T-cell (primary cell): ENCODE data around the gene NRDC. TPM values are rescaled to one million over a fixed set of nuclear protein-coding genes. Genes with fewer than 3 reads are reported as not detected.

Source experiments
- ATAC-seq, 4 experiments: fragments of 200-7000 bp in 3 of 4; fragments of 150-1000 bp in 1 of 4; cut with Tn5 transposase; replicated peaks in 1 of 4; 1 replicate in 3 of 4; 2 replicates in 1 of 4; pipeline ENCODE4 v1.10.0; 2021; ENCODE audit warnings: moderate library complexity in 3 of 4, mild to moderate bottlenecking in 2 of 4, moderate number of reproducible peaks in 1 of 4
- CTCF ChIA-PET, 2 donors: fragments of 300-600 bp; sonication (Branson Sonifier 250); formaldehyde crosslinking; loops; one replicate each; lab custom pipeline; 2022; ENCODE audit warnings: antibody characterized with exemption in 2 of 2; lab: Charles Lee
- POLR2A ChIA-PET, 2 donors: fragments of 300-600 bp; sonication (Branson Sonifier 250); formaldehyde crosslinking; loops; one replicate each; lab custom pipeline; 2022; ENCODE audit warnings: antibody characterized with exemption in 2 of 2; lab: Charles Lee
- DNase-seq, 35 experiments: peaks; one replicate each; pipeline versions ENCODE4 v3.0.0 to v3.0.0-alpha.2; 2013 to 2023
- H3K27ac ChIP-seq: one replicate; pipeline ENCODE4 v1.5.1; 2013; ENCODE audit warnings: low read length
- H3K27me3 ChIP-seq, 2 experiments: replicated peaks in 1 of 2; 1 replicate in 1 of 2; 2 replicates in 1 of 2; pipeline versions ENCODE4 v1.6.1 to v1.7.0; 2013; ENCODE audit warnings: low read length in 1 of 2, mixed read lengths in 1 of 2; ENCODE audit not compliant: control insufficient read depth in 2 of 2, insufficient read depth in 2 of 2; ENCODE audit errors: extremely low read depth in 1 of 2
- H3K36me3 ChIP-seq, 2 donors: 1 replicate in 1 of 2; 2 replicates in 1 of 2; pipeline versions ENCODE4 v1.6.1 to v1.7.0; 2013; ENCODE audit warnings: low read length in 1 of 2; ENCODE audit not compliant: control insufficient read depth in 2 of 2, insufficient read depth in 1 of 2; ENCODE audit errors: extremely low read depth in 1 of 2
- H3K4me1 ChIP-seq, 2 experiments: 1 replicate in 1 of 2; 2 replicates in 1 of 2; pipeline versions ENCODE4 v1.6.1 to v1.7.0; 2013; ENCODE audit warnings: low read length in 2 of 2, mixed read lengths in 1 of 2; ENCODE audit not compliant: insufficient read depth in 2 of 2, control insufficient read depth in 1 of 2; ENCODE audit errors: extremely low read depth in 1 of 2
- H3K4me3 ChIP-seq, 2 donors: 1 replicate in 1 of 2; 2 replicates in 1 of 2; pipeline versions ENCODE4 v1.5.1 to v1.7.0; 2013; ENCODE audit warnings: mild to moderate bottlenecking in 2 of 2, low read length in 1 of 2, moderate library complexity in 1 of 2; ENCODE audit not compliant: control insufficient read depth in 1 of 2; ENCODE audit errors: extremely low read depth in 1 of 2
- H3K9me3 ChIP-seq: 2 replicates; pipeline ENCODE4 v1.7.0; 2013
- H3K27ac Mint-ChIP-seq, 2 donors: one replicate each; pipeline ENCODE4 v1.8.0; 2020 to 2021; ENCODE audit warnings: mild to moderate bottlenecking in 2 of 2, mixed read lengths in 2 of 2
- H3K27me3 Mint-ChIP-seq, 2 donors: one replicate each; pipeline ENCODE4 v1.8.0; 2021 to 2022; ENCODE audit warnings: mixed read lengths in 2 of 2
- H3K36me3 Mint-ChIP-seq: one replicate; pipeline ENCODE4 v1.8.0; 2021; ENCODE audit warnings: mixed read lengths
- H3K4me1 Mint-ChIP-seq, 3 donors: one replicate each; pipeline ENCODE4 v1.8.0; 2020 to 2022; ENCODE audit warnings: mixed read lengths in 3 of 3, mild to moderate bottlenecking in 1 of 3
- H3K4me3 Mint-ChIP-seq, 3 donors: one replicate each; pipeline ENCODE4 v1.8.0; 2020 to 2022; ENCODE audit warnings: mild to moderate bottlenecking in 3 of 3, mixed read lengths in 3 of 3, moderate library complexity in 3 of 3
- H3K9me3 Mint-ChIP-seq, 3 donors: one replicate each; pipeline ENCODE4 v1.8.0; 2020 to 2022; ENCODE audit warnings: mixed read lengths in 3 of 3
- WGBS: methylation state at CpG from one replicate; pipeline ENCODE4 v1.1.5; 2013; ENCODE audit warnings: missing lambda C conversion rate; ENCODE audit not compliant: insufficient coverage; 5-methylcytosine and 5-hydroxymethylcytosine counted together
- total RNA-seq, 35 experiments: library from RNA in 6 of 35; stranded (reverse) in 6 of 35; fragments of 120-200 nt in 1 of 35; gene quantifications; one replicate each; pipeline versions ENCODE4 v1.2.1 to v1.2.4 and lab custom pipeline; 2013 to 2026

The NRDC gene
- total RNA-seq, 5 donors from 2014 or later (not counting 1 experiment from before 2014, with no cell fraction given): 107 to 118 (median 110) TPM

- no peaks in the 10 kb centered on the region for H3K9me3 Mint-ChIP-seq
- H3K27me3 Mint-ChIP-seq: no peaks in the 10 kb centered on the region
- H3K36me3 ChIP-seq: peaks cover 4 to 32% of the 10 kb centered on the region in 2 donors
- H3K4me1 Mint-ChIP-seq: peaks cover 34 to 45% (median 44%) of the 10 kb centered on the region in 3 donors
- ATAC-seq: no peak
- CTCF ChIA-PET: interaction anchor here (0.5 to 1.6 kb wide), 3 partner anchors 9 to 757 kb away, joined by 3 to 6 read pairs (median 4); no protein-coding TSS in a partner anchor
- DNase-seq: no peak
- no peaks in the 10 kb centered on the region for H3K4me1 ChIP-seq
- no peaks in the 10 kb centered on the region for H3K9me3 ChIP-seq
- no peak overlapping the region for H3K4me3 Mint-ChIP-seq
- H3K27me3 ChIP-seq: no peaks in the 10 kb centered on the region
- H3K27ac Mint-ChIP-seq: no peak overlapping the region
- no peak overlapping the region for H3K27ac ChIP-seq
- H3K36me3 Mint-ChIP-seq: peaks cover 36% of the 10 kb centered on the region
- POLR2A ChIA-PET: interaction anchor here in 1 of 2 donors (0.5 kb wide), 1 partner anchor 1617 kb away, joined by 7 read pairs; no protein-coding TSS in a partner anchor
- WGBS: 100% methylated on average over 1 of the region's 2 CpGs
- no peak overlapping the region for H3K4me3 ChIP-seq
Measured at GRCh38 chr1:51840182-51840581, 38.3 kb downstream of the NRDC start.

GRCh38 chr1:51839094-51839493, 39.4 kb downstream of the NRDC start:
- Histone ChIP-seq H3K4me1 (no peaks in the 10 kb centered on the region), H3K36me3 (peaks cover 7 to 33% of the 10 kb centered on the region in 2 donors), H3K9me3 (no peaks in the 10 kb centered on the region), H3K27ac (no peak overlapping the region), H3K27me3 (no peaks in the 10 kb centered on the region), H3K4me3 (no peak overlapping the region)
- peaks cover 27 to 38% (median 36%) of the 10 kb centered on the region in 3 donors for H3K4me1 Mint-ChIP-seq
- H3K36me3 Mint-ChIP-seq: peaks cover 36% of the 10 kb centered on the region
- DNase-seq (no peak), ATAC-seq (no peak)
- H3K27me3 Mint-ChIP-seq: no peaks in the 10 kb centered on the region
- CTCF ChIA-PET: interaction anchor here (0.6 to 1.6 kb wide), 2 partner anchors 40 to 454 kb away, joined by 3 to 4 read pairs; no protein-coding TSS in a partner anchor
- no peak overlapping the region for H3K4me3 Mint-ChIP-seq
- no peaks in the 10 kb centered on the region for H3K9me3 Mint-ChIP-seq
- no CpG with 5 or more reads among the region's 1 CpG for WGBS
- no peak overlapping the region for H3K27ac Mint-ChIP-seq
- POLR2A ChIA-PET: interaction anchor here (0.6 kb wide), 2 partner anchors 40 to 55 kb away, joined by 3 to 4 read pairs; no protein-coding TSS in a partner anchor

- peaks cover 7 to 37% of the 10 kb centered on the region in 2 donors for H3K36me3 ChIP-seq
- ChIA-PET POLR2A (interaction anchor here in 1 of 2 donors (0.5 to 0.6 kb wide), 3 partner anchors 9 to 897 kb away, joined by 3 to 5 read pairs (median 5); no protein-coding TSS in a partner anchor), CTCF (interaction anchor here in 1 of 2 donors (0.9 kb wide), 1 partner anchor 69 kb away, joined by 3 read pairs; no protein-coding TSS in a partner anchor)
- peaks cover 18 to 28% (median 26%) of the 10 kb centered on the region in 3 donors for H3K4me1 Mint-ChIP-seq
- no peaks in the 10 kb centered on the region for H3K27me3 ChIP-seq
- H3K27ac ChIP-seq: no peak overlapping the region
- no peaks in the 10 kb centered on the region for H3K9me3 Mint-ChIP-seq
- ATAC-seq (no peak), DNase-seq (no peak)
- H3K36me3 Mint-ChIP-seq: peaks cover 41% of the 10 kb centered on the region
- no CpG with 5 or more reads among the region's 1 CpG for WGBS
- H3K4me3 Mint-ChIP-seq: no peak overlapping the region
- no peaks in the 10 kb centered on the region for H3K27me3 Mint-ChIP-seq
- H3K9me3 ChIP-seq: no peaks in the 10 kb centered on the region
- H3K27ac Mint-ChIP-seq: no peak overlapping the region
- H3K4me1 ChIP-seq: no peaks in the 10 kb centered on the region
- H3K4me3 ChIP-seq: no peak overlapping the region
Measured at GRCh38 chr1:51837243-51837642, 41.3 kb downstream of the NRDC start.

- peaks cover 7 to 39% of the 10 kb centered on the region in 2 donors for H3K36me3 ChIP-seq
- H3K27ac ChIP-seq: no peak overlapping the region
- H3K9me3 Mint-ChIP-seq: no peaks in the 10 kb centered on the region
- ATAC-seq (no peak), DNase-seq (no peak)
- peaks cover 1 to 11% (median 5%) of the 10 kb centered on the region in 3 donors for H3K4me1 Mint-ChIP-seq
- no peaks in the 10 kb centered on the region for H3K4me1 ChIP-seq
- no peaks in the 10 kb centered on the region for H3K27me3 Mint-ChIP-seq
- ChIA-PET CTCF (no interaction called here), POLR2A (no interaction called here)
- no peak overlapping the region for H3K4me3 ChIP-seq
- no peaks in the 10 kb centered on the region for H3K27me3 ChIP-seq
- peaks cover 36% of the 10 kb centered on the region for H3K36me3 Mint-ChIP-seq
- H3K27ac Mint-ChIP-seq: no peak overlapping the region
- H3K9me3 ChIP-seq: no peaks in the 10 kb centered on the region
- no peak overlapping the region for H3K4me3 Mint-ChIP-seq
- no CpG with 5 or more reads among the region's 2 CpGs for WGBS
Measured at GRCh38 chr1:51833700-51834099, 44.8 kb downstream of the NRDC start.

- H3K9me3 Mint-ChIP-seq: no peaks in the 10 kb centered on the region
- H3K4me1 Mint-ChIP-seq: no peaks in the 10 kb centered on the region
- no peak overlapping the region for H3K27ac Mint-ChIP-seq
- Histone ChIP-seq H3K36me3 (peaks cover 0 to 30% of the 10 kb centered on the region in 2 donors), H3K27me3 (no peaks in the 10 kb centered on the region), H3K27ac (no peak overlapping the region), H3K4me1 (no peaks in the 10 kb centered on the region), H3K9me3 (no peaks in the 10 kb centered on the region), H3K4me3 (no peak overlapping the region)
- no peak overlapping the region for H3K4me3 Mint-ChIP-seq
- no peaks in the 10 kb centered on the region for H3K27me3 Mint-ChIP-seq
- DNase-seq: no peak
- WGBS: 100% methylated on average over 1 of the region's 2 CpGs
- ATAC-seq: no peak
- ChIA-PET POLR2A (no interaction called here), CTCF (no interaction called here)
- peaks cover 34% of the 10 kb centered on the region for H3K36me3 Mint-ChIP-seq
Measured at GRCh38 chr1:51829058-51829457, 49.5 kb downstream of the NRDC start.

- POLR2A ChIA-PET: no interaction called here
- H3K9me3 ChIP-seq: no peaks in the 10 kb centered on the region
- no peaks in the 10 kb centered on the region for H3K4me1 ChIP-seq
- CTCF ChIA-PET: no interaction called here
- Mint-ChIP-seq H3K4me1 (no peaks in the 10 kb centered on the region), H3K27ac (no peak overlapping the region), H3K27me3 (no peaks in the 10 kb centered on the region), H3K4me3 (no peak overlapping the region), H3K36me3 (peaks cover 51% of the 10 kb centered on the region), H3K9me3 (no peaks in the 10 kb centered on the region)
- WGBS: no CpG with 5 or more reads among the region's 1 CpG
- H3K27me3 ChIP-seq: no peaks in the 10 kb centered on the region
- peaks cover 4 to 58% of the 10 kb centered on the region in 2 donors for H3K36me3 ChIP-seq
- H3K27ac ChIP-seq: no peak overlapping the region
- ATAC-seq: no peak
- no peak for DNase-seq
- H3K4me3 ChIP-seq: no peak overlapping the region
Measured at GRCh38 chr1:51819810-51820209, 58.7 kb downstream of the NRDC start.
